Erythroblast (primary cell): ENCODE measurements around the gene ZBTB20.

ENCODE experiments used
- DNase-seq, 2 experiments: peaks; one replicate each; lab custom pipeline; 2025; lab: John Stamatoyannopoulos, UW
- GATA1 ChIP-seq: IDR thresholded peaks from 2 replicates; pipeline ENCODE4 v1.6.1; 2011; ENCODE audit warnings: low read depth, mild to moderate bottlenecking, control low read depth, low read length, moderate library complexity
- POLR2A ChIP-seq: IDR thresholded peaks from 2 replicates; pipeline ENCODE4 v1.6.1; 2011; ENCODE audit warnings: mild to moderate bottlenecking, low read length

The ZBTB20 gene

GRCh38 chr3:114864970-114865369, 282.1 kb downstream of the ZBTB20 start:
- TF ChIP-seq POLR2A = no peak
- TF ChIP-seq GATA1 = no peak
- no peak for DNase-seq

- no peak for TF ChIP-seq POLR2A
- no peak for TF ChIP-seq GATA1
- no peak for DNase-seq
These were observed 283.2 kb downstream of the ZBTB20 start for GRCh38 chr3:114863848-114864247.

GRCh38 chr3:114861666-114862065, 285.4 kb downstream of the ZBTB20 start:
- no peak for TF ChIP-seq POLR2A
- TF ChIP-seq GATA1 = no peak
- DNase-seq = peak in 1 of 2 experiments; percentile 21

- DNase-seq = no peak
These were observed 286.6 kb downstream of the ZBTB20 start for GRCh38 chr3:114860531-114860930.

GRCh38 chr3:114858329-114858728, 288.8 kb downstream of the ZBTB20 start:
- TF ChIP-seq GATA1 = no peak
- TF ChIP-seq POLR2A = no peak

More at GRCh38 chr3:114860531-114860930, 286.6 kb downstream of the ZBTB20 start:
- TF ChIP-seq POLR2A (no peak), GATA1 (no peak)

GRCh38 chr3:114857299-114857701, 289.8 kb downstream of the ZBTB20 start:
- TF ChIP-seq POLR2A (no peak), GATA1 (no peak)
- DNase-seq = no peak

More at GRCh38 chr3:114858329-114858728, 288.8 kb downstream of the ZBTB20 start:
- DNase-seq = no peak

- DNase-seq = no peak
These were observed 290.3 kb downstream of the ZBTB20 start for GRCh38 chr3:114856835-114857234.

GRCh38 chr3:114855839-114856238, 291.2 kb downstream of the ZBTB20 start:
- TF ChIP-seq POLR2A = no peak
- TF ChIP-seq GATA1 = no peak
- no peak for DNase-seq

More at GRCh38 chr3:114856835-114857234, 290.3 kb downstream of the ZBTB20 start:
- TF ChIP-seq GATA1 (no peak), POLR2A (no peak)

- DNase-seq = no peak
- no peak for TF ChIP-seq POLR2A
- no peak for TF ChIP-seq GATA1
These were observed 294.1 kb downstream of the ZBTB20 start for GRCh38 chr3:114852966-114853365.

- peak; percentile 1 to 21 for DNase-seq
- TF ChIP-seq GATA1 (no peak), POLR2A (no peak)
These were observed 296.2 kb downstream of the ZBTB20 start for GRCh38 chr3:114850898-114851297.

GRCh38 chr3:114848643-114849350, 298.3 kb downstream of the ZBTB20 start:
- TF ChIP-seq GATA1 = no peak
- TF ChIP-seq POLR2A = no peak
- no peak for DNase-seq

GRCh38 chr3:114848082-114848481, 299.0 kb downstream of the ZBTB20 start:
- TF ChIP-seq GATA1 (no peak), POLR2A (no peak)
- DNase-seq = no peak

GRCh38 chr3:114847564-114847963, 299.5 kb downstream of the ZBTB20 start:
- TF ChIP-seq GATA1 (no peak), POLR2A (no peak)
- no peak for DNase-seq

GRCh38 chr3:114846779-114847178, 300.3 kb downstream of the ZBTB20 start:
- TF ChIP-seq POLR2A = no peak
- TF ChIP-seq GATA1 = no peak
- DNase-seq = no peak

- DNase-seq = no peak
- TF ChIP-seq GATA1 (no peak), POLR2A (no peak)
These were observed 300.8 kb downstream of the ZBTB20 start for GRCh38 chr3:114846252-114846651.

GRCh38 chr3:114841515-114841914, 305.6 kb downstream of the ZBTB20 start:
- no peak for DNase-seq
- TF ChIP-seq GATA1 (no peak), POLR2A (no peak)
